IPS-NIHi7 (cell line): Measurements from ENCODE around the gene PLVAP.
"Not testable (repeated sequence)": the region's sequence is repeated elsewhere in the genome, so short reads cannot be mapped to it uniquely, and the experiment has no call there.

Experiments
- DNase-seq: peaks from one replicate; pipeline ENCODE4 v3.0.0; 2012; ENCODE audit warnings: mixed read lengths; ENCODE audit errors: extremely low spot score

Gene PLVAP

DNA sequence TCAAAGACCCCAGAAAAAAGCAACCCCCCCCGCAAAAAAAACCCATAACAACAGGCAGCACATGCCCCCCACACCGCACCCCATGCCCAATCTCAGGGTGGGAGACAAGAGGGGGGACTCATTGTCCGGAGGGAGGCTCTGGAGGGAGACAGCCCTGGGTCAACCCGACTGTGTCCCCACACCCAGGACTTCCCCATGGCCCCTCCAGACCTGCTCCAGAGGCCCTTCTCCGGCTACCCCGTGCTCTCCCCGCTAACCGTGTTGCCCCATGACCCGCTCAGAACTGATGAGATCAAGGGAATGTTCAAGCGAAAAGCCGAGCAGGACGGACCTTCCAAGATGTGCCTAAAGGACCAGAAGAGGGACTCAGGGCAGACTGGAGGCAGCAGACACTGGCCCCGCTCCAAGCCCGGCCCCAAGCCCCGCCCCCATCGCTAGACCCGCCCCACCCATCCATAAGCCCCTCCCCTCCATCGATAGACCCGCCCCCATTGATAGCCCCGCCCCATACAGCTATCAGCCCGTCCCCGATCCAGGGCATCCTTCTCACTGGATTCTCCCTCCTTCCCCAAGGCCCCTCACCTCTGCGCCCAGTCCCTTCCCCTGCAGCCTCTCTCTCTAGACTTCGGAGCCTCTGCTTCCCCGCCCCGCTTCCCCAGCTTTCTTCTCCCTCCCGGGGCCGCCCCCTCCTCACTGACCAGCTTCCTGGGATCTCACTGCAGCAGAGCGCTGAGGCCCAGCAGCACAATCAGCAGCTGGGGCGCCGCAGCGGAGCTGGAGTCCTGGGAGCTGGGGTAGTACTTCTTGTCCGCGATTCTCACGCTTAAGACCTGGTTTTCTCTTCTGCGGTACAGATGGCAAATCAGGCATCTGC is 26.1 kb upstream of the PLVAP start:
- peak; percentile 95 for DNase-seq

DNA sequence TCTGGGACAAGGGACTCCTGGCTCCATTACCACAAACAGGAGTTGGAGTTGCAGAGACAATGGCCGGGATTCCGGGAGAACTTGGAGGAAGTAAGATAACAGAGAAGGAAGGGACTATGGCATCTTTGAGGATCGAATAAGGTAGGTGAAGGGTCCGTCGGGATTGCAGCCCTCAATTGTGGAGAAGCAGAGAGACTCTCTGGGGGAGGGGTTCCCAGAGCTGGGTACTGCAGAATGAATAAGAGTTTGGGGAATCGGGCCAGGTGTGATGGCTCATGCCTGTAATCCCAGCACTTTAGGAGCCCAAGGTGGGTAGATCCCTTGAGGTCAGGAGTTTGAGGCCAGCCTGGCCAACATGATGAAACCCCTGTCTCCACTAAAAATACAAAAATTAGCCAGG is 24.5 kb upstream of the PLVAP start:
- DNase-seq, result no peak

- no peak for DNase-seq
Observed at GRCh38 chr19:17398902-17399527, 21.9 kb upstream of the PLVAP start.

DNA sequence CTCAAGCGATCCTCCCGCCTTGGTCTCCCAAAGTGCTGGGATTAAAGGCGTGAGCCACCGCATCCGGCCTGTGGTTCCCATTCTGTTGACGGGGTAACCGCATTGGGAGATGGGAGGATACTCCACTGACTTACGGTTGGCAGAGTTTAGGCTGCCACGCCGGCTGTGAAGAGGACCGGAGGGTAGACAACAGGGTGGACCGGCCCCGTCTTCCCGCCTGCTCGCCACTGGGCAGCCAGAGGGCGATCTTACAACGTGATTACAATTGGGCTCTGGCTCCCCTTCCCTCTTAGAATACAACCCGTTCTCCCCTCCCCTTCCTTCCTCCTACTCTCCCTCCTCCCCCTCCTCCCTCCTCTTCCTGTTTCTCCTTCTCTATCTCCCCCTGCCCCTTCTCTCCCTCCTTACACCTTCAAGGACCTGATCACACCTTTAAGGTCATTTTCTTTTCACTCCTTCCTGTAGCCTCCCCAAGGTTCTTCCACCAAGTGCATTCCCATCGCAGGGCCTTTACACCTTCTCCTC is 17.8 kb upstream of the PLVAP start:
- DNase-seq, result peak; percentile 83

GRCh38 chr19:17393914-17394313 is 16.8 kb upstream of the PLVAP start, which contains the start of gene CCDC194:
Gene CCDC194, minus strand, starts transcription at chr19:17394196. Its CDS starts 38 bp downstream, at chr19:17394158.
- DNase-seq, result no peak

DNA sequence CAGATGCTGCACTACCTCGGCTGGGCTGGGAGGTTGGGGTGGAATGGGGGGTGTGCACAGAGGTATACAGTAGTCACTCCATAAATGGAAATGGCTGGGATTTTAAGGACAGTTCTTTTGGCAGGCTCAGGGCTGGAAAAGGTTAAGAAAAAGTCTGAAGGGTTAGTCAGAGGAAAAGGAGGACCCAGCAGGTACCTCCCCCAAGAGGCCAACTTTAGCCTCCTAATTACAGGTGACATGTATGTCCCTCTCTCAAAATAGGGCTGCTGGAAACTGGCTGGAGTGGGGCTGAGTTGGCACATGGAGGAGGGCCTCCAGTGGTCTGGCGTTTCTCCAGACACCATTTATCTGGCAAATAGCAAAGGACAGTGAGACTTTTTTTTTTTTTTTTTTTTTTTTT is 15.9 kb upstream of the PLVAP start:
- DNase-seq, result no peak

GRCh38 chr19:17391371-17392151 is 14.4 kb upstream of the PLVAP start:
- no peak for DNase-seq

- peak; percentile 96 for DNase-seq
Observed at GRCh38 chr19:17390665-17391370, 13.7 kb upstream of the PLVAP start.

- peak; percentile 39 for DNase-seq
Observed at GRCh38 chr19:17389957-17390664, 13.0 kb upstream of the PLVAP start.

DNA sequence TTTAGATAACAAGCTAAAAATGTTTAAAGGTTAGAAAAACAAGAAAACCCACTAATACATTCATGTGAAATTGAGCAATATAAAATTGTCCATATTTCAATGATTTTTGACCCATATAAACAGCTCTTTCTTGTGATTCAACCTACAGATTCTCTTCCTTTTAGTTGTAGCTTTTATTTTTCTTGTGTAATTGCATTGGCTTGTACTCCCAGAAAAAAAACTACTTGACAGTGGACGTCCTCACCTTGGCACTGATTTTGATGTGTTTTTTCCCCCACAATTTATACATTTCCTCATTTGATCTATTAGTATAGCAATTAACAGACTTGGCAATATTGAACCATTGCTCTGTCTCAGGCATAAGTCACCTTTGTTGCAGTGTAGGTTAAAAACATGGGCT is 12.1 kb upstream of the PLVAP start:
- no peak for DNase-seq

GRCh38 chr19:17385878-17386611 is 8.9 kb upstream of the PLVAP start:
- peak; percentile 85 for DNase-seq

DNA sequence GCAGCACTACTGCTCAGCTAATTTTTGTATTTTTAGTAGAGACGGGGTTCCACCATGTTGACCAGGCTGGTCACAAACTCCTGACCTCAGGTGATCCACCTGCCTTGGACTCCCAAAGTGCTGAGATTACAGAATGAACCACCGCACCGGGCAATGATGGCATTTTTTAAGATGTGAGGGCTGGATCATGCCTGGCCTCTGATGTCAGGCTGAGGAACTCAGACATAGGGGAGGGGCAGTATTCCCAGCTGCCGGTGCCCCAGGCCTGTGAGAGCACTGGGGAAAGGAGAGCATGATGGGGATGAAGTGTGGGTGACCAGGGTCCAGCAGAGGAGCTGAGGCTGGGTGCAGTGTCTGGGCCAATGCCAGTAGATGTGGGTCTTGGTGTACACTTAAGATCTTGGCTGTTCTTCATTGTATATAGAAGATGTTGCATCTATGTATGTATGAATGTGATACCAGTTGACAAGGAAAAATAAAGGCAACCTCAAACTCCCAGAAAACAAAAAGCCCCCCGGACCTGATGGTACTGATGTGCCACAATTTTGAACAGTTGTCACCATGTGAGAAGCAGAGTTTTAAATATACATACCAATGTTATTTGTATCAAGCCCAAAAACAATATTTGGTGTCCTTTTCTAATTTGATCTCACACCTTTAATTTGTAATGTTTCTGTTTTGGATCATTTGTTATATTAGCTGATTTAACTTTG is 3.4 kb upstream of the PLVAP start:
- DNase-seq, result no peak

DNA sequence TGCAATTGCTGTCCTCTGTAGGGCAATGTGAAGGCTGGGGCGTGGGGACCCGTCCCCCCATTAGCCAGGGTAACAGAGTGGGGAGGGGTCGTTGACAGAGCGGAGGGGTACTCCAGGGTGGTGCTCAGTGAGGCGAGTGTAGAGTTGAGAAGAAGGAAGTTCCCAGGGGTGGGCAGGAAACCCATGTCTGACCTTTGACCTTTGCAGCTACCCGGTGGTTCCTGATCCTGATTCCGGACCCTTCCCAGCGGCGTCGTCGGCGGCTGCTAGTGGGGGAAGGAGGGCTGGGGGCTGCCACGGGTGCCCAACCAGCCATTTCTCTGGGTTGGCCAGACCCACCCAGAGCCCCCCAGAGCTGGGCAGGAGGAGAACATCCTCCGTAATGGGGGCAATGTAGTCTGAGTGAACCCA is 2.1 kb upstream of the PLVAP start:
- peak; percentile 68 for DNase-seq

- DNase-seq, result no peak
Observed at GRCh38 chr19:17378271-17378670, 1.1 kb upstream of the PLVAP start.

DNA sequence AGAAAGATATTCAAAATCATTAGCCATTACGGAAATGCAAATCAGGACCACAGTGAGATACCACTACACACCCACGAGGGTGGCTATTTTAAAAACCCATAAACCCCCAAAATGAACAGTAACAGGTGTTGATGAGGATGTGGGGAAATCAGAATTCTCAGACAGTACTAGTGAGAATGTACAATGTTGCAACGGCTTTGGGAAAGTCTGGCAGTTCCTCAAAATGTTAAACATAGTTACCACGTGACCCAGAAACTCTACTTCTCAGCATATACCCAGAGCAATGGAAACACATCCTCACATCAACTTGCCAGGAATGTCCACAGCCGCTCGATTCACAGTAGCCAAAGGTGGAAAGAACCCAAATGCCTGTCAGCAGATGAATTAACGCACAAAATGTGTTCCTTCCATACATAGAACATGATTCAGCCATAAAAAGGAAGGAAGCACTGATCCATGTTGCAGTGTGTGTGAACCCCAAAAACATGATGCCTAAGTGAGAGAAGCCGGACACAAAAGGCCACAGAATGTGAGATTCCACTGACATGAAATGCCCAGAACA is 7.0 kb downstream of the PLVAP start:
- no peak for DNase-seq

DNA sequence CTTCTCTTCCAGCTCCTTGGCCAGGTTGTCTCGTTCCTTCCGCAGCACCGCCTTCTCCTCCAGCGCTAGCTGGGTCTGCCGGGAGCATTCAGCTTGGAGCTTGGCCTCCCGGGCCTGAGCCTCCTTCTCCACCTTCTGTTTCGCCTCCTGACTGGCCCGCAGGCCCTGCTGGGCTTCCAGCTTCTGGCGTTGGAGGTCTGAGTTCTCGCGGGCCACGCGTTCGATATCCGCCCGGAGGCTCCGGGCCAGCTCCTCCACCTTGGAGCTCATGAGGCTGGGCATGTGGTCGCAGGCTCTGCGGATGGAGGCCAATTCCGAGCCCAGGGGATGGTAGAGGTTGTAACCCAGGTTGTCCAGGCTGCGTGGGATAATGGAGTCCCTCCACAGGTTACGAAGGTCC is 11.8 kb downstream of the PLVAP start:
- no peak for DNase-seq

DNA sequence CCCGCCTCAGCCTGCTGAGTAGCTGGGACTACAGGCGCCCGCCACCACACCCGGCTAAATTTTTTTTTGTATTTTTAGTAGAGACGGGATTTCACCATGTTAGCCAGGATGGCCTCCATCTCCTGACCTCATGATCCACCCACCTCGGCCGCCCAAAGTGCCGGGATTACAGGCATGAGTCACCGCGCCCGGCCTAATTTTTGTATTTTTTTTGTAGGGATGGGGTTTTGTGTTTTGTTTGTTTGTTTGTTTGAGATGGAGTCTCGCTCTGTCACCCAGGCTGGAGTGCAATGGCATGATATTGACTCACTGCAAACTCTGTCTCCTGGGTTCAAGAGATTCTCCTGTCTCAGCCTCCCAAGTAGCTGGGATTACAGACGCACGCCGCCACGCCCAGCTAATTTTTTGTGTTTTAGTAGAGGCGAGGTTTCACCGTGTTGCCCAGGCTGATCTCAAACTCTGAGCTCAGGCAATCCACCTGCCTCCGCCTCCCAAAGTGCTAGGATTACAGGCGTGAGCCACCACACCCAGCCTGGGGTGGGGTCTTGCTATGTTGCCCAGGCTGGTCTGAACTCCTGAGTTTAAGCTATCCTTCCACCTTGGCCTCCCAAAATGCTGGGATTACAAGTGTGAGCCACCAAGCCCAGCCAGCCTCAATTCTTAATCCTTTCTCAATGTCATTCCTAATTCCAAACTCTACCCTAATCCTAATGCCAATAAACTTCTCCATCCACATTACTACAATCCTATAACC is 13.1 kb downstream of the PLVAP start:
- not testable (repeated sequence) for DNase-seq
